GM19023 (cell line): ENCODE data around the gene PPM1E.
"Not testable (repeated sequence)": the region's sequence is repeated elsewhere in the genome, so short reads cannot be mapped to it uniquely, and the experiment has no call there.

Experiments
- ATAC-seq: cut with Tn5 transposase; IDR thresholded peaks from one replicate; pipeline ENCODE4 v1.9.1; 2021; ENCODE audit warnings: mild to moderate bottlenecking, moderate library complexity; ENCODE audit not compliant: unreplicated experiment

Gene PPM1E

GRCh38 chr17:58755577-58756245 lies at the start of gene PPM1E:
Gene PPM1E (plus strand): TSS chr17:58755854.
- peak; percentile 62 for ATAC-seq

GRCh38 chr17:58706351-58707140 lies 49.1 kb upstream of the PPM1E start:
- ATAC-seq, result no peak

GRCh38 chr17:58710948-58711552 lies 44.6 kb upstream of the PPM1E start:
- no peak for ATAC-seq

- ATAC-seq, result no peak
Observed at GRCh38 chr17:58722274-58722673, 33.4 kb upstream of the PPM1E start.

- no peak for ATAC-seq
Observed at GRCh38 chr17:58722696-58723095, 33.0 kb upstream of the PPM1E start.

- no peak for ATAC-seq
Observed at GRCh38 chr17:58728798-58729197, 26.9 kb upstream of the PPM1E start.

GRCh38 chr17:58730937-58731336 lies 24.7 kb upstream of the PPM1E start:
- no peak for ATAC-seq

- ATAC-seq, result no peak
Observed at GRCh38 chr17:58734040-58734439, 21.6 kb upstream of the PPM1E start.

GRCh38 chr17:58734811-58735210 lies 20.8 kb upstream of the PPM1E start:
- no peak for ATAC-seq

GRCh38 chr17:58741121-58741625 lies 14.5 kb upstream of the PPM1E start:
- ATAC-seq, result no peak

- no peak for ATAC-seq
Observed at GRCh38 chr17:58747674-58748073, 8.0 kb upstream of the PPM1E start.

- ATAC-seq, result not testable (repeated sequence)
Observed at GRCh38 chr17:58749627-58750026, 6.0 kb upstream of the PPM1E start.

GRCh38 chr17:58753026-58753425 lies 2.6 kb upstream of the PPM1E start:
- ATAC-seq, result no peak

GRCh38 chr17:58755269-58755576 lies 431 bp upstream of the PPM1E start:
- no peak for ATAC-seq

- ATAC-seq, result no peak
Observed at GRCh38 chr17:58756246-58757161, 850 bp downstream of the PPM1E start.

GRCh38 chr17:58757162-58757613 lies 1.5 kb downstream of the PPM1E start:
- no peak for ATAC-seq

- ATAC-seq, result no peak
Observed at GRCh38 chr17:58758890-58759289, 3.2 kb downstream of the PPM1E start.

GRCh38 chr17:58759522-58759921 lies 3.9 kb downstream of the PPM1E start:
- ATAC-seq, result no peak

GRCh38 chr17:58760248-58760647 lies 4.6 kb downstream of the PPM1E start:
- ATAC-seq, result no peak

- ATAC-seq, result no peak
Observed at GRCh38 chr17:58763263-58763662, 7.6 kb downstream of the PPM1E start.

- ATAC-seq, result no peak
Observed at GRCh38 chr17:58764373-58764772, 8.7 kb downstream of the PPM1E start.
